Fibroblast of mammary gland (primary cell): Measurements from ENCODE around the gene DDX31.
A peak's percentile ranks its signal among the peaks of the same experiment; 100 is the strongest.

Experiments
- DNase-seq: peaks from one replicate; pipeline ENCODE4 v3.0.0-alpha.2; 2010; ENCODE audit warnings: low read depth
- H3K4me3 ChIP-seq: 2 replicates; pipeline ENCODE4 v1.5.1; 2011; ENCODE audit warnings: low read depth, mild to moderate bottlenecking, low read length, moderate library complexity; ENCODE audit not compliant: control insufficient read depth
- TF ChIP-seq, protein P1 (sequence below): conservative IDR thresholded peaks from 2 replicates; pipeline ENCODE4 v1.5.1; 2011; ENCODE audit warnings: low read depth, low read length, inconsistent platforms; ENCODE audit not compliant: control insufficient read depth, insufficient read depth

DDX31 gene

GRCh38 chr9:132708769-132709430 lies 39.1 kb upstream of the DDX31 start:
- H3K4me3 ChIP-seq, result no peak overlapping the region
- no peak for DNase-seq
- TF ChIP-seq, protein P1, sequence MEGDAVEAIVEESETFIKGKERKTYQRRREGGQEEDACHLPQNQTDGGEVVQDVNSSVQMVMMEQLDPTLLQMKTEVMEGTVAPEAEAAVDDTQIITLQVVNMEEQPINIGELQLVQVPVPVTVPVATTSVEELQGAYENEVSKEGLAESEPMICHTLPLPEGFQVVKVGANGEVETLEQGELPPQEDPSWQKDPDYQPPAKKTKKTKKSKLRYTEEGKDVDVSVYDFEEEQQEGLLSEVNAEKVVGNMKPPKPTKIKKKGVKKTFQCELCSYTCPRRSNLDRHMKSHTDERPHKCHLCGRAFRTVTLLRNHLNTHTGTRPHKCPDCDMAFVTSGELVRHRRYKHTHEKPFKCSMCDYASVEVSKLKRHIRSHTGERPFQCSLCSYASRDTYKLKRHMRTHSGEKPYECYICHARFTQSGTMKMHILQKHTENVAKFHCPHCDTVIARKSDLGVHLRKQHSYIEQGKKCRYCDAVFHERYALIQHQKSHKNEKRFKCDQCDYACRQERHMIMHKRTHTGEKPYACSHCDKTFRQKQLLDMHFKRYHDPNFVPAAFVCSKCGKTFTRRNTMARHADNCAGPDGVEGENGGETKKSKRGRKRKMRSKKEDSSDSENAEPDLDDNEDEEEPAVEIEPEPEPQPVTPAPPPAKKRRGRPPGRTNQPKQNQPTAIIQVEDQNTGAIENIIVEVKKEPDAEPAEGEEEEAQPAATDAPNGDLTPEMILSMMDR, result no peak

DNA sequence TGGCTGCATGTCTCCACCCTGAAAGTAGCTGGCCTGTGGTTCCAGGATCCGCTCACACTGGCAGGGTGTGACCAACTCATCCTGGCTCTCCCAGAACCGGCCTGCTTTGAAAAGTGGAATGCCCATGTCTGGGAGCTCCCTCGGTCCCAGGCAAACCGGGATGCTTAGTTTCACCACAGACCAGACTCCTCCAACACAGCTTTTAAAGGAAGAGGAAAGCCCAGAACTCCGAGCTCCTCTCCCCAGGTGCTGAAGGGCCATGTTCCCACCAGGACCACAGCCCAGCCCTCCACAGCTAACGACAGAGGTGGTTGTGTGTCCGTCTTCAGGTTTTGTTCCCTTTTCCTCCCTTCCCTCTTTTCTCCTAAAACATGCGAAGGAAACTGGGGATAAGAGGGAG lies 38.5 kb upstream of the DDX31 start:
- H3K4me3 ChIP-seq, result no peak overlapping the region
- no peak for DNase-seq
- TF ChIP-seq, protein P1, result no peak

- TF ChIP-seq, protein P1, result no peak
- no peak overlapping the region for H3K4me3 ChIP-seq
- DNase-seq, result peak; percentile 12
Measured at GRCh38 chr9:132703336-132703735, 33.6 kb upstream of the DDX31 start.

DNA sequence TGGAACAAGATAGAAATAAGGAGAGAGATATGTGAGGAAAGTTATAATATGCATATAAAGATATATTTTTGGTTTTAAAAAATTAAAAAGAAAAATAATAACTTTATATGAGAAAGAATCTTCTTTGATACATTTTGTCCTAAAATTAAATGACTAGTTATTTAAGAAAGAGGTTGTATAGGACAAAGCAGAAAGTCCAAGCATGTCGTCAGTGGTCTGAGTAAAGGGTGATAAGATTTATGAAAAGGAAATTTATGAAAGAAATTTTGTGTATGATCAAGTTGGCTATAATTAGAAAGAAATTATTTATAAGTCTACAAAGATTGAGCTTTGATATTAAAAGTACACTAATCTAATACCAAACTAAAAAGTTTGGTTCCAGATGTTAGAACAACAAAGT lies 32.5 kb upstream of the DDX31 start:
- H3K4me3 ChIP-seq, result no peak overlapping the region
- no peak for DNase-seq
- TF ChIP-seq, protein P1, result no peak

GRCh38 chr9:132699956-132700355 lies 30.2 kb upstream of the DDX31 start:
- H3K4me3 ChIP-seq, result no peak overlapping the region
- TF ChIP-seq, protein P1, result no peak
- DNase-seq, result peak; percentile 19

DNA sequence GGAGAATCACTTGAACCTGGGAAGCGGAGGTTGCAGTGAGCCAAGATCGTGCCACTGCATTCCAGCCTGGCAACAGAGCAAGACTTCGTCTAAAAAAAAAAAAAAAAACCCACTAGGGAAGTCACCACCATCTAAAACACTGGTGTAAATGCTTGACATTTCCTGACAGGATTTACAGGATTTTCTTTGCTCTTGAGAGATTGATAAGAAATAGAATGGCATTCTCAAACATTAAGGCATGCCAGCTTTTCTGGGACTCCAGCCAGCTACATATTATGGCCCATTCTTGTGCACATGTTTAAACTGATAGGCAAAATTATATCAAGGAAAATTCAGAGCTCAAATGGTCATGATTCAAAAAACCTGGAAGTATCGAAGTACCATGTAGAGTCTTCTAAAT lies 29.2 kb upstream of the DDX31 start:
- no peak overlapping the region for H3K4me3 ChIP-seq
- TF ChIP-seq, protein P1, result no peak
- no peak for DNase-seq

- DNase-seq, result peak; percentile 7
- no peak overlapping the region for H3K4me3 ChIP-seq
- TF ChIP-seq, protein P1, result no peak
Measured at GRCh38 chr9:132697230-132697629, 27.4 kb upstream of the DDX31 start.
